ENCODE results near the gene PPP2R3B. TPM values are rescaled to one million over a fixed set of nuclear protein-coding genes. Genes with fewer than 3 reads are reported as not detected.
A peak's percentile ranks its signal among the peaks of the same experiment; 100 is the strongest.
"Not testable (repeated sequence)": the region's sequence is repeated elsewhere in the genome, so short reads cannot be mapped to it uniquely, and the experiment has no call there.

The PPP2R3B gene
- total RNA-seq, 1 experiment from 2014 or later = 19.1 TPM

GRCh38 chrX:331151-331824 is 55.4 kb downstream of the PPP2R3B start:
- intact Hi-C loops (cut with micrococcal nuclease) = no loop called here
- Histone ChIP-seq H3K9me3 (ENCODE audit: control insufficient read depth in 1 of 2, insufficient read depth in 1 of 2, low read depth in 1 of 2, low read length in 2 of 2) (no peaks in the 10 kb centered on the region), H3K9ac (ENCODE audit: low read length) (no peak overlapping the region), H2AFZ (ENCODE audit: low read depth, low read length, poor library complexity, severe bottlenecking) (no peak overlapping the region), H3K36me3 (ENCODE audit: control insufficient read depth in 1 of 2, insufficient read depth in 2 of 2, low read length in 2 of 2) (no peaks in the 10 kb centered on the region), H3K79me2 (ENCODE audit: insufficient read depth, low read length) (no peaks in the 10 kb centered on the region), H4K20me1 (ENCODE audit: insufficient read depth) (no peaks in the 10 kb centered on the region), H3K4me2 (ENCODE audit: low read length) (peak overlapping the region; percentile 59), H3K4me3 (replicated peaks in 1 of 2; ENCODE audit: low read depth in 1 of 2, low read length in 2 of 2) (no peak overlapping the region; a peak in 1 of 4 replicates), H3K9me2 (ENCODE audit: insufficient read depth) (no peaks in the 10 kb centered on the region), H3K27me3 (ENCODE audit: insufficient read depth, low read length) (no peaks in the 10 kb centered on the region), H3K4me1 (ENCODE audit: control insufficient read depth in 1 of 2, insufficient read depth in 2 of 2, low read length in 2 of 2) (peaks cover 5 to 13% of the 10 kb centered on the region in 2 experiments; a peak in 2 of 4 replicates), H3K27ac (ENCODE audit: low read depth, low read length) (no peak overlapping the region; the same call in 1 of the 2 replicates)
- DNase-seq (ENCODE audit: low read depth, low spot score) (no peak), ATAC-seq (peak; percentile 82)
- CTCF ChIA-PET = no interaction called here
- no peak for TF ChIP-seq POLR2AphosphoS5 (IDR thresholded peaks at IDR 0.05; ENCODE audit: low read depth, low read length)
- peak; percentile 51 for TF ChIP-seq TCF7L2 (IDR thresholded peaks at IDR 0.05; ENCODE audit: borderline replicate concordance, extremely low read depth, insufficient read depth, insufficient read length)
- POLR2A ChIA-PET = no interaction called here
- RAD21 ChIA-PET (ENCODE audit: low non-redundant PET in 1 of 2, low total read pairs in 2 of 2, uncharacterized antibody in 2 of 2, unreplicated experiment in 2 of 2) = no interaction called here
- BruUV-seq (replicated peaks) = no TSS peak

GRCh38 chrX:330726-331150 is 56.0 kb downstream of the PPP2R3B start:
- H3K4me3 ChIP-seq (replicated peaks in 1 of 2; ENCODE audit: low read depth in 1 of 2, low read length in 2 of 2) = no peak overlapping the region
- no peak overlapping the region; the same call in 1 of the 2 replicates for H3K4me2 ChIP-seq (ENCODE audit: low read length)
- DNase-seq (ENCODE audit: low read depth, low spot score) = no peak
- H3K4me1 ChIP-seq (ENCODE audit: control insufficient read depth in 1 of 2, insufficient read depth in 2 of 2, low read length in 2 of 2) = peaks cover 5 to 13% of the 10 kb centered on the region in 2 experiments; a peak in 2 of 4 replicates
- ATAC-seq = no peak
- TF ChIP-seq REST (IDR thresholded peaks at IDR 0.05; ENCODE audit: low read depth) (no peak), ZNF274 (IDR thresholded peaks at IDR 0.05; ENCODE audit: low read depth, low read length) (no peak), SP1 (IDR thresholded peaks at IDR 0.05; ENCODE audit: low read depth) (no peak), RAD21 (IDR thresholded peaks at IDR 0.05; ENCODE audit: low read depth) (no peak), ZFX (IDR thresholded peaks at IDR 0.05) (no peak), SIN3A (IDR thresholded peaks at IDR 0.05; ENCODE audit: low read depth) (no peak)
- no peaks in the 10 kb centered on the region for H3K36me3 ChIP-seq (ENCODE audit: control insufficient read depth in 1 of 2, insufficient read depth in 2 of 2, low read length in 2 of 2)
- H4K20me1 ChIP-seq (ENCODE audit: insufficient read depth) = no peaks in the 10 kb centered on the region
- RAD21 ChIA-PET (ENCODE audit: low non-redundant PET in 1 of 2, low total read pairs in 2 of 2, uncharacterized antibody in 2 of 2, unreplicated experiment in 2 of 2) = no interaction called here
- CTCF ChIA-PET = no interaction called here
- H3K9me3 ChIP-seq (ENCODE audit: control insufficient read depth in 1 of 2, insufficient read depth in 1 of 2, low read depth in 1 of 2, low read length in 2 of 2) = no peaks in the 10 kb centered on the region
- H3K79me2 ChIP-seq (ENCODE audit: insufficient read depth, low read length) = no peaks in the 10 kb centered on the region
- H3K9me2 ChIP-seq (ENCODE audit: insufficient read depth) = no peaks in the 10 kb centered on the region
- H3K27ac ChIP-seq (ENCODE audit: low read depth, low read length) = no peak overlapping the region; the same call in 1 of the 2 replicates
- POLR2A ChIA-PET = no interaction called here
- no peaks in the 10 kb centered on the region for H3K27me3 ChIP-seq (ENCODE audit: insufficient read depth, low read length)
- no peak overlapping the region for H2AFZ ChIP-seq (ENCODE audit: low read depth, low read length, poor library complexity, severe bottlenecking)
- H3K9ac ChIP-seq (ENCODE audit: low read length) = no peak overlapping the region
- no TSS peak for BruUV-seq (replicated peaks)
- intact Hi-C loops (cut with micrococcal nuclease) = no loop called here

GRCh38 chrX:330141-330725 is 56.5 kb downstream of the PPP2R3B start:
- intact Hi-C loops (cut with micrococcal nuclease); H2AFZ ChIP-seq (ENCODE audit: low read depth, low read length, poor library complexity, severe bottlenecking); H3K9me2 ChIP-seq (ENCODE audit: insufficient read depth); RAD21 ChIA-PET (ENCODE audit: low non-redundant PET in 1 of 2, low total read pairs in 2 of 2, uncharacterized antibody in 2 of 2, unreplicated experiment in 2 of 2); H3K36me3 ChIP-seq (ENCODE audit: control insufficient read depth in 1 of 2, insufficient read depth in 2 of 2, low read length in 2 of 2); DNase-seq (ENCODE audit: low read depth, low spot score); H3K79me2 ChIP-seq (ENCODE audit: insufficient read depth, low read length); POLR2A ChIA-PET; H3K9ac ChIP-seq (ENCODE audit: low read length); H3K4me2 ChIP-seq (ENCODE audit: low read length); BruUV-seq (replicated peaks); ATAC-seq; CTCF ChIA-PET; H3K27me3 ChIP-seq (ENCODE audit: insufficient read depth, low read length); H3K9me3 ChIP-seq (ENCODE audit: control insufficient read depth in 1 of 2, insufficient read depth in 1 of 2, low read depth in 1 of 2, low read length in 2 of 2); H3K27ac ChIP-seq (ENCODE audit: low read depth, low read length); H3K4me3 ChIP-seq (replicated peaks in 1 of 2; ENCODE audit: low read depth in 1 of 2, low read length in 2 of 2); H4K20me1 ChIP-seq (ENCODE audit: insufficient read depth): not testable (repeated sequence)
- H3K4me1 ChIP-seq (ENCODE audit: control insufficient read depth in 1 of 2, insufficient read depth in 2 of 2, low read length in 2 of 2) = peaks cover 5 to 15% of the 10 kb centered on the region in 2 experiments; a peak in 2 of 4 replicates

Measured in HCT116 (cell line).